Stomach smooth muscle (tissue), 2 donors: Measurements from ENCODE around the gene MSMB.
"Not testable (repeated sequence)": the region's sequence is repeated elsewhere in the genome, so short reads cannot be mapped to it uniquely, and the experiment has no call there.

Experiments
- H3K27ac ChIP-seq: one replicate; pipeline ENCODE4 v1.7.0; 2013; ENCODE audit warnings: mild to moderate bottlenecking, low read length, inconsistent platforms
- H3K27me3 ChIP-seq, 2 donors: one replicate each; pipeline ENCODE4 v1.7.0; 2013; ENCODE audit warnings: low read length in 2 of 2; ENCODE audit not compliant: insufficient read depth in 2 of 2, control insufficient read depth in 1 of 2
- H3K36me3 ChIP-seq, 2 donors: one replicate each; pipeline ENCODE4 v1.7.0; 2013; ENCODE audit warnings: low read length in 2 of 2; ENCODE audit not compliant: control insufficient read depth in 2 of 2, insufficient read depth in 2 of 2
- H3K4me1 ChIP-seq: one replicate; pipeline ENCODE4 v1.7.0; 2013; ENCODE audit warnings: low read length; ENCODE audit not compliant: control insufficient read depth, insufficient read depth
- H3K4me3 ChIP-seq, 2 donors: one replicate each; pipeline ENCODE4 v1.7.0; 2013; ENCODE audit warnings: low read length in 2 of 2
- H3K9ac ChIP-seq, 2 donors: one replicate each; pipeline ENCODE4 v1.7.0; 2013; ENCODE audit warnings: low read length in 2 of 2, mild to moderate bottlenecking in 1 of 2
- H3K9me3 ChIP-seq, 2 donors: one replicate each; pipeline ENCODE4 v1.7.0; 2013; ENCODE audit warnings: low read length in 2 of 2; ENCODE audit not compliant: control insufficient read depth in 2 of 2
- donor health status: healthy.
- donor health status: Pancreatic carcinoma.

MSMB gene, protein sequence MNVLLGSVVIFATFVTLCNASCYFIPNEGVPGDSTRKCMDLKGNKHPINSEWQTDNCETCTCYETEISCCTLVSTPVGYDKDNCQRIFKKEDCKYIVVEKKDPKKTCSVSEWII

DNA sequence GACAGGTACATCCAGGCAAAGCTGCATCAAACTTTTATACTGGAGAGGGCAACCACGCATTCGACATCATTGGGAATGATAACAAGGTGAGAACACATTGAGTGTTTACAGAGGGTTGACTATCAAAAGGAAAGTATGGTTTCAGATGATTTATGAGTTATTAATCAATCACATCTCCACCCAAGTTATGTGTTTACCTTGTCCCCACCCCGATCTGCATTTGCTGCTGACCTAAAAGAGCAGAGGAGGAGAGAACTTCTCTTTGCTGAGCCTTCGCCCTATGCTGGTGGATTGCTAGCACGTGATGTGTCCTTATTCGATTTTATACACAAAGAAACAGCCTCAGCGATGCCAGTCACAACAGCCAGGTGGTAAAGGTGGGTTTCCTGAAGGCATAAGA is at the start of gene MSMB:
Gene MSMB (minus strand): TSS at position 9 of the 400 bp plus-strand sequence. CDS start 32 bp downstream, outside the sequence.
- no peaks in the 10 kb centered on the region for H3K36me3 ChIP-seq
- H3K4me1 ChIP-seq, result no peaks in the 10 kb centered on the region
- no peak within 1 kb of the TSS for H3K27ac ChIP-seq
- H3K9ac ChIP-seq, result no peak within 1 kb of the TSS
- H3K9me3 ChIP-seq, result no peaks in the 10 kb centered on the region
- peaks cover 2 to 3% of the 10 kb centered on the region in 2 donors for H3K27me3 ChIP-seq
- H3K4me3 ChIP-seq, result no peak within 1 kb of the TSS

DNA sequence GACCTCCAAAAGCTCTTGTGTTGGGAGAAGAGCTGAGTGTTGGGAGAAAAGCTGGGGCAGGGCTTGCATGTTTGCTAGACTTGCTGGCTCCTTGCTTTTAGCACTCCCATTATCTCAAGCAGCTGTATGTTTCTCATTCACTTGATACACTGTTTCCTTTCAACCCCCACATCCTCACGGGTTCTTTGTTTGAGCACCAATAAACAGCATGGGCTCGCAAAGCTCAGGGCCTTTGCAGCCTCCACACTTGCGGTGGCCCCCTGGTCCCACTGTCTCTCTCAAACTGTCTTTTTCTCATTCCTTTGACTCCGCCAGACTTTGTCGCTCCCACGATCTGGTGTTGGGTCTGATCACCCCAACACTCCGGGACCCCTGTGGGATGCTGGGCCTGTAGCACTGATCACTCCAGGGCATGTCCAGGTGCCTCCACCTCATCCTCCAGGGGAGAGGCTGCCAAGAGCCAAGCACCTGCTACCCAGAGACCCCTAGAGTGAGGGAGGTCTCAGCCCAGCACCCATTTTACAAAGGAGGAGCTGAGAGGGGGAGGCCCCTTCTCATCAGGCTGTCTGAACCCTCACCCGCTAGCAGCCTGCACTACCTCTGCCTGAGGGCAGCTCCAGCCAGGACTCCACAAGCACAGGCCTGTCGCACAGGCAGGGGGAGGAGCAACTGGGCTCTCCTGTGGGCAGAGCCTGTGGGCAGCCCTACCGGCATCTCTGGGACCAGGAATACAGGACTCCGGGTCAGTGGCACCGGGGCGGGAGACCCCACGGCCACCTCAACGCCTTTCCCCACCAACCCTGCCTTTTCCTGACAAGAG is 49.1 kb upstream of the MSMB start:
- Histone ChIP-seq H3K4me3 (no peak overlapping the region), H3K4me1 (no peaks in the 10 kb centered on the region), H3K36me3 (no peaks in the 10 kb centered on the region), H3K9me3 (no peaks in the 10 kb centered on the region), H3K27ac (no peak overlapping the region), H3K9ac (no peak overlapping the region), H3K27me3 (no peaks in the 10 kb centered on the region)

DNA sequence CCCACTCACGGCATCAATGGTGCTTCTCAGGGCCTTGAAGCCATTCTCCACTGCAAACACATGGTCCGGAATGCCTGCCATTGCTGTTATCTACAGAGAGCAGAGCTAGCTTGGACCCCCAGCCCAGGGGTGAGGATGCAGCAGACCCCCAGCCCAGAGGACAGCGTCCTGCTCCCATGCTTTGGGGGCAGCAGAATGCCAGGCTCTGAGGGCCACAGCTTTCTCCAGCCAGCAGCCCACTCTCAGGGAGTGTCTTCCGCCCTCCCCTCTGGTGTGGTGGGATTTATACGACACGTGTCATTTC is 48.1 kb upstream of the MSMB start:
- no peaks in the 10 kb centered on the region for H3K36me3 ChIP-seq
- no peaks in the 10 kb centered on the region for H3K27me3 ChIP-seq
- H3K27ac ChIP-seq, result no peak overlapping the region
- no peak overlapping the region for H3K4me3 ChIP-seq
- H3K9ac ChIP-seq, result no peak overlapping the region
- H3K4me1 ChIP-seq, result no peaks in the 10 kb centered on the region
- no peaks in the 10 kb centered on the region for H3K9me3 ChIP-seq

DNA sequence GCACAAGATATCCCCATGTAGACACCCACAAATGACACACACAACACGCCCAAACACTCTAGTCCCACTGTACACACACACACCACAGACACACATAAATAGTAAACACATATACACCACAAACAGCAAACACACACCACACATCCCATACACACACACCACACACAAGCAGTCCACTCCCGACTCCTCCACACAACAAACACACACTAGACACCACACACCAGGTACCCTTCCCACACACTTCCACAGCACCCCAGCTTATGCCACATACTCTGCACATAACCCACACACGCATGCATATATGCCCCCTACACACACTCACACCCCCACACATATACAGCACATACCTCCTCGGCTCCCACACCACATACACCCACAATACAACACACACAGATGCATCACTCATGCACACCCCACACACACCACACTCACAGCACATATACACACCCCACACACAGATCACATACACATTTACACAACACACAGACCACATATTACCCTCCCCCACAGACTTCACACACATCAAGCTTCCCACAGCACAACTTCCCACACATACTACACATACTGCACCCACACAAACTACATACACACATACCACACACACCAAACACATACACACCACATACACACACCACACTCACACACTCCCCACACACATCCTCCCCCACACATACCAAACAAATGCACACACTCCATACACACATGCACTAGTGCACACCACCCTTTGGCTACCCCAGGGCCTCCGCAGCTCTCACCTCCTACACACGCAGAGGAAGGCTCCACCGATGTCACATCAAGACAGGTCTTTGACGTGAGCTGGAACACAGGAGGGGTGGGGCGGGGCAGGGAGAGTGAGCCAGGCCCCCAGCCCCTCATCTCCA is 47.5 kb upstream of the MSMB start:
- not testable (repeated sequence) for H3K4me3 ChIP-seq

DNA sequence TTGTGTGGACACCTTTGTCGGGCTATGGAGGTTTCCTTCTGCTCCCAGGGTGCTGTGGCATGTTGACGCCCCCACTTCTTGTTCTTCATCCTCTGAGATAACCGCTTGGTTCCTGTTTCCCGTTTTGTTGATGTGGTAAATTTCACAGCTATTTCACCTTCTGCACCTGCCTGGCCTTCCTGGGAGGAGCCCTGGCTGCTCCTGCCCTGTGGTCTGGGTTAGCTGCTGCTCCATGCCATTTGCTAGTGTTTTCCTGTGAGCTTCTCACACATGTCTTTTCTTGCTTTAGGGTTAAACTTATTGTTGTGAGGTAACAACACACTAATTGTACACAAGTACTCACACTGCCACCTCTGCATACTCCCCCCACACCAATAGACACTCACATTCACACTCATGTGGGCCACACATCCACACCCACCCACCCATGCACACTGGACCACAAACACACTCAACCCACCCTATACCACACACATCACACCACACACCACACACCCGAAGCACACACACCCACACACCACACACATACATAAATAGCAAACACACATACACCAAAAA is 46.5 kb upstream of the MSMB start:
- H3K4me1 ChIP-seq, result no peaks in the 10 kb centered on the region
- no peaks in the 10 kb centered on the region for H3K27me3 ChIP-seq
- no peaks in the 10 kb centered on the region for H3K9me3 ChIP-seq
- H3K9ac ChIP-seq, result no peak overlapping the region
- no peak overlapping the region for H3K27ac ChIP-seq
- no peak overlapping the region for H3K4me3 ChIP-seq
- no peaks in the 10 kb centered on the region for H3K36me3 ChIP-seq

More for the DNA sequence above, 47.5 kb upstream of the MSMB start:
- not testable (repeated sequence) for H3K27me3 ChIP-seq, H3K36me3 ChIP-seq, H3K4me1 ChIP-seq, H3K9me3 ChIP-seq, H3K9ac ChIP-seq, H3K27ac ChIP-seq

DNA sequence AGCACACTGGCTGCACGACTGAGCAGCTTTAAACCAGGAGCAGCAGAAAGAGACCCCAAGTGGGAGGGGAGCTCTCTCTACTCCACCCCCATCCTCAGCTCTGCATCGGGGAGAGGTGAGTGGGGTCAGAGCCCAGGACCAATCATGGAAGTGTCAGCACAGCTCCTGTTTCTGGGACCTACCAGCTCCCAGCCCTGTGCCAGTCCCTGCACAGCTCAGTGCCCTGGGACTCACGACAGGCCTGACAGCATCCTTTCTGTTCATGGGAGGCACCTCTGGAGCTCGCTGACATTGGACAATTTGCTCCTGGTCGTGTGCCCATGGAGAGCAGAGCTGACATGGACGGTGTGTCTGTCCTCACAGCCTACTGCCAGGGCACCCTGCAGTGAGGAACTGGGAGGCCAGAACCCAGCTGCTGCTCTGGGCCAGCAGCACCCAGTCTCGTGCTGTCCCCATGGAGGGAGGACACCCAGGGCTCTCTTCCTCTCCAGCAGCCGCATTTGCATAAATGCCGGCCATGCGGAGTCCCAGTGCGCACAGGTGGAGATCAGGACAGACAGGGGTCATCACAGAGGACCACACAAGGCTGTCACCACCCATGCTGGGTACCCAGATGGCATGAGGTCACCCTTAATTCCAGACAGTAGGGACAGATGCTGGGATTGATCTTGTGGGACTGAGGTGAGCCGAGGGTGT is 45.9 kb upstream of the MSMB start:
- Histone ChIP-seq H3K9ac (no peak overlapping the region), H3K4me3 (no peak overlapping the region), H3K27me3 (no peaks in the 10 kb centered on the region), H3K9me3 (no peaks in the 10 kb centered on the region), H3K4me1 (no peaks in the 10 kb centered on the region), H3K27ac (no peak overlapping the region), H3K36me3 (no peaks in the 10 kb centered on the region)

DNA sequence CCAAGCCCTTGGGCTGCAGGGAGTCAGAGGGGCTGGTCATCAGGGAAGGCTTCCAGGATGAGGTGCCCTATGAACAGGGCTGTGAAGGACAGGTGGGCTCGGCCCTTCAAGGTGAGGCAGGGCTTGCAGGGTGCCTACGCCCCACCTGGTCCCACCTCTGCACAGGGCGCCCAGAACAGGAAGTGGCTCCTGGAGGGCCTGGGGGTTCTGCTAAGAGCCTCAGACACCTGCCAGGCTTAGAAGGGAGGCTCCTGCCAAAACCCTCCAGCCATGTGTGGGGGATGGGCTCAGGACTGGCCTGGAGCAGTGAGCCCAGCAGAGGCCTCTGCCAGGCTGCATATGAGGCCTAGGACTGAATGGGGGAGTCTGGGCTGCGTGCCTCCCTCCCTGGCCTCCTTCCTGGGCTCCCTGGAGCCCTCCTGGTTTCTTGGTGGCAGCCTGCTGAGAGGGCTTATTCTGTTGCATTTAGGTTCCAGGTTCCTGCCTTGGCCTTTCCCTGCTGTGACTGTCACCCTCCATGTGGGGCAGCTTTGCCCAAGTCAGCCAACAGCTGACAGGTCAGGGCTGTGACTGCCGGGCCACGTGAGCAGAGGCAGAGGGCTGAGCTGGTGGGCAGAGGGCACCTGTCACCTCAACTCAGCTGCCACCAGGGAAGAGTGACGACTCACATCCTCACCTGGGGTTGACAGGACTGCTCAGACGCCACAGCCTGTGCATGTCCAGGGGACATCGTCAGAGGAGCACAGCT is 45.2 kb upstream of the MSMB start:
- Histone ChIP-seq H3K9ac (no peak overlapping the region), H3K27ac (no peak overlapping the region), H3K27me3 (no peaks in the 10 kb centered on the region), H3K4me1 (no peaks in the 10 kb centered on the region), H3K9me3 (no peaks in the 10 kb centered on the region), H3K36me3 (no peaks in the 10 kb centered on the region), H3K4me3 (no peak overlapping the region)

DNA sequence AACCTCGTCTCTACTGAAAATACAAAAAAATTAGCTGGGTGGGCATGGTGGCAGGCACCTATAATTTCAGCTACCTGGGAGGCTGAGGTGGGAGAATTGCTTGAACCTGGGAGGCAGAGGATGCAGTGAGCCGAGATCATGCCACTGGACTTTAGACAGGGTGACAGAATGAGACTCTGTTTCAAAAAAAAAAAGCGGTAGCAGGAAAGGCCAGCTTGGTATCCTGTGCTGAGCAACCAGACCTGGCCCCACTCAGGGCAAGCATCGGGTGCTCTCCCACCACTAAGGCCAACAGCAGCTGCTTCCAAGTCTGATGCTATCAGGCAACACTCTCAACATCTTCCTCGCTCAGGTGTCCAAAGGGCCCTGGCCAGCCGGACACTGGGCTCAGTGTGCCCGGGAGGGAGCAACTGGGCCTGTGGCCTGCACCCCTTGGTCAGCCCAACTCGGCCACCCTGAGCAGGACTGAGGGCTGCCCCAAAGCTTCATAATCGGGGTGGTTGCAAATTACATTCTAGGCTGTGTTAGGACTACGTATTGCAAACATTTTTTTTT is 44.3 kb upstream of the MSMB start:
- Histone ChIP-seq H3K9ac (no peak overlapping the region), H3K27me3 (no peaks in the 10 kb centered on the region), H3K36me3 (no peaks in the 10 kb centered on the region), H3K9me3 (no peaks in the 10 kb centered on the region), H3K27ac (no peak overlapping the region), H3K4me1 (no peaks in the 10 kb centered on the region), H3K4me3 (no peak overlapping the region)

DNA sequence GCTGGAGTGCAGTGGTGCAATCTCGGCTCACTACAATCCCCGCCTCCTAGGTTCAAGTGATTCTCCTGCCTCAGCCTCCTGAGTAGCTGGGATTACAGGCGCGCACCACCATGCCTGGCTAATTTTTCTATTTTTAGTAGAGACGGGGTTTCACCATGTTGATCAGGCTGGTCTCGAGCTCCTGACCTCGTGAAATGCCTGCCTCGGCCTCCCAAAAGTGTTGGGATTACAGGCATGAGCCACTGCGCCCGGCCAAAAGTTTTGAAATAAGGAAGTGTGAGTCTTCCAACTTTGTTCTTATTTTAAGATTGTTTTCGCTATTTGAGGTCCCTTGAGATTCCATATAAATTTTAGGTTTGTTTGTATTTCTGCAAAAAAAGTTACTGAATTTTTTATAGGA is 41.3 kb upstream of the MSMB start:
- H3K27ac ChIP-seq, H3K4me3 ChIP-seq, H3K4me1 ChIP-seq, H3K36me3 ChIP-seq, H3K9me3 ChIP-seq, H3K9ac ChIP-seq, H3K27me3 ChIP-seq: not testable (repeated sequence)
